CD4-positive, alpha-beta T cell treated with Interleukin-6 at 100 ng/mL for 8 hours (primary cell): ENCODE results near the gene NPM3.

Experiments
- DNase-seq: peaks from one replicate; pipeline ENCODE4 v3.0.0-alpha.2; 2020; ENCODE audit warnings: mixed read lengths, low spot score

The NPM3 gene

GRCh38 chr10:101758858-101759257 lies 24.4 kb downstream of the NPM3 start:
- DNase-seq, result no peak

GRCh38 chr10:101752241-101752640 lies 31.0 kb downstream of the NPM3 start:
- no peak for DNase-seq

GRCh38 chr10:101749047-101750016 lies 33.9 kb downstream of the NPM3 start:
- no peak for DNase-seq

- DNase-seq, result no peak
These were observed 34.8 kb downstream of the NPM3 start for GRCh38 chr10:101748496-101748895.

- no peak for DNase-seq
These were observed 38.1 kb downstream of the NPM3 start for GRCh38 chr10:101745074-101745696.

- DNase-seq, result no peak
These were observed 39.0 kb downstream of the NPM3 start for GRCh38 chr10:101744267-101744666.

GRCh38 chr10:101741938-101742337 lies 41.3 kb downstream of the NPM3 start:
- DNase-seq, result no peak

- no peak for DNase-seq
These were observed 46.6 kb downstream of the NPM3 start for GRCh38 chr10:101736666-101737065.

GRCh38 chr10:101732096-101732495 lies 51.1 kb downstream of the NPM3 start:
- no peak for DNase-seq
